Gastroesophageal sphincter (tissue), 4 donors: ENCODE results near the gene CCS. TPM values are rescaled to one million over a fixed set of nuclear protein-coding genes. Genes with fewer than 3 reads are reported as not detected.

ENCODE experiments used
- ATAC-seq: fragments of 150-250 bp; one replicate; pipeline ENCODE4 v1.9.1; 2016; ENCODE audit warnings: mild to moderate bottlenecking, moderate library complexity
- H3K27ac ChIP-seq, 4 donors: fragments of 200-600 bp; sonication (generic) in 3 of 4; 1 replicate in 3 of 4; 2 replicates in 1 of 4; pipeline ENCODE4 v1.5.1; 2016 to 2019
- H3K27me3 ChIP-seq: fragments of 200-600 bp; sonication (generic); one replicate; pipeline ENCODE4 v1.5.1; 2019
- H3K36me3 ChIP-seq, 2 donors: fragments of 200-600 bp; sonication (generic); one replicate each; pipeline ENCODE4 v1.5.1; 2019; ENCODE audit warnings: control low read depth in 1 of 2
- H3K4me1 ChIP-seq, 3 donors: fragments of 200-600 bp; sonication (generic); 1 replicate in 2 of 3; 2 replicates in 1 of 3; pipeline ENCODE4 v1.5.1; 2016 to 2019; ENCODE audit warnings: control low read depth in 2 of 3
- H3K4me3 ChIP-seq, 2 donors: fragments of 200-600 bp; sonication (generic); one replicate each; pipeline ENCODE4 v1.5.1; 2019; ENCODE audit warnings: mild to moderate bottlenecking in 1 of 2, moderate library complexity in 1 of 2
- H3K9me3 ChIP-seq, 3 donors: fragments of 200-600 bp; sonication (generic); one replicate each; pipeline ENCODE4 v1.5.1; 2017 to 2019; ENCODE audit warnings: control low read depth in 2 of 3
- EP300 ChIP-seq: sonication (generic); formaldehyde crosslinking; IDR thresholded peaks from one replicate; pipeline ENCODE4 v1.6.1; 2017; ENCODE audit warnings: antibody characterized with exemption, mild to moderate bottlenecking
- POLR2A ChIP-seq, 2 donors: fragments of 450-650 bp; IDR thresholded peaks; one replicate each; pipeline ENCODE4 v1.6.1; 2017; ENCODE audit warnings: antibody characterized with exemption in 2 of 2, mild to moderate bottlenecking in 2 of 2, moderate library complexity in 1 of 2
- POLR2AphosphoS5 ChIP-seq: sonication (generic); formaldehyde crosslinking; IDR thresholded peaks from one replicate; pipeline ENCODE4 v1.6.1; 2017; ENCODE audit warnings: antibody characterized with exemption
- WGBS, 2 donors: methylation state at CpG; one replicate each; pipeline ENCODE4 v1.1.5; 2018; ENCODE audit warnings: low coverage in 1 of 2; 5-methylcytosine and 5-hydroxymethylcytosine counted together
- total RNA-seq, 4 donors: library from RNA; depleted of rRNA; stranded (reverse); fragments of >200 nt; gene quantifications; one replicate each; pipeline ENCODE4 v1.1.0, GENCODE V29; 2016
- TF ChIP-seq, protein P1 (sequence below), 4 experiments: fragments of 200-600 bp in 2 of 4; fragments of 450-650 bp in 2 of 4; sonication (generic) in 1 of 4; IDR thresholded peaks; one replicate each; pipeline ENCODE4 v1.5.1; 2017 to 2019; ENCODE audit warnings: antibody characterized with exemption in 4 of 4, mild to moderate bottlenecking in 2 of 4, moderate library complexity in 2 of 4

The CCS gene
- total RNA-seq, 4 donors from 2014 or later, result 28.1 to 41.7 (median 33.9) TPM

DNA sequence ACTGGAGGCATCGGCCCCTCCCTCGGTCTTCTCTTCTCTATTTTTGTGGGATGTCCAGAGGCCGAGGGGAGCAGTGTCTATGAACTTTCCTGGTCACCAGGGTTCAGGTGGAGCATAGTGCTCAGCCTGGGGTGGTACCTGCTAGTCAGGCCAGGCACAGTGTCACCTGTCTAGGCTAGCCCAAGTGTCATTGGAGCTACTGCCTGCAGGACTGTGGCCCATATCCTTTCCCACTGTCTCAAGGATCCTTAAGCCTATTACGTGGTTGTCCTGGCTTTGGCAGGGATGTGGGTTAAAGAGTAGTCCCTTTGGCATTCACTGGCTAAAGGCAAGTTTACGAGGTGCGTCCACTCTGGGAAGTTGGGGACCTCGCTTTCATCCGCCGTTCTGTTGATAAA lies 32.8 kb downstream of the CCS start:
- H3K4me1 ChIP-seq, result peaks cover 6 to 81% (median 25%) of the 10 kb centered on the region in 3 donors
- no CpG with 5 or more reads among the region's 9 CpGs for WGBS, 2 donors
- peaks cover 0 to 71% of the 10 kb centered on the region in 2 donors for H3K36me3 ChIP-seq
- no peaks in the 10 kb centered on the region for H3K9me3 ChIP-seq
- no peaks in the 10 kb centered on the region for H3K27me3 ChIP-seq
- no peak overlapping the region for H3K4me3 ChIP-seq
- no peak for ATAC-seq
- H3K27ac ChIP-seq, result peak overlapping the region in 3 of 4 donors; percentile 52 to 98 (median 94)
- TF ChIP-seq POLR2AphosphoS5 (no peak), POLR2A (IDR thresholded peaks at IDR 0.05) (no peak), EP300 (no peak)
- TF ChIP-seq, protein P1, sequence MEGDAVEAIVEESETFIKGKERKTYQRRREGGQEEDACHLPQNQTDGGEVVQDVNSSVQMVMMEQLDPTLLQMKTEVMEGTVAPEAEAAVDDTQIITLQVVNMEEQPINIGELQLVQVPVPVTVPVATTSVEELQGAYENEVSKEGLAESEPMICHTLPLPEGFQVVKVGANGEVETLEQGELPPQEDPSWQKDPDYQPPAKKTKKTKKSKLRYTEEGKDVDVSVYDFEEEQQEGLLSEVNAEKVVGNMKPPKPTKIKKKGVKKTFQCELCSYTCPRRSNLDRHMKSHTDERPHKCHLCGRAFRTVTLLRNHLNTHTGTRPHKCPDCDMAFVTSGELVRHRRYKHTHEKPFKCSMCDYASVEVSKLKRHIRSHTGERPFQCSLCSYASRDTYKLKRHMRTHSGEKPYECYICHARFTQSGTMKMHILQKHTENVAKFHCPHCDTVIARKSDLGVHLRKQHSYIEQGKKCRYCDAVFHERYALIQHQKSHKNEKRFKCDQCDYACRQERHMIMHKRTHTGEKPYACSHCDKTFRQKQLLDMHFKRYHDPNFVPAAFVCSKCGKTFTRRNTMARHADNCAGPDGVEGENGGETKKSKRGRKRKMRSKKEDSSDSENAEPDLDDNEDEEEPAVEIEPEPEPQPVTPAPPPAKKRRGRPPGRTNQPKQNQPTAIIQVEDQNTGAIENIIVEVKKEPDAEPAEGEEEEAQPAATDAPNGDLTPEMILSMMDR (IDR thresholded peaks at IDR 0.05), result no peak

- WGBS, 2 donors, result no CpG with 5 or more reads among the region's 25 CpGs
- H3K36me3 ChIP-seq, result peaks cover 0 to 71% of the 10 kb centered on the region in 2 donors
Measured at GRCh38 chr11:66626382-66626781, 33.4 kb downstream of the CCS start.

DNA sequence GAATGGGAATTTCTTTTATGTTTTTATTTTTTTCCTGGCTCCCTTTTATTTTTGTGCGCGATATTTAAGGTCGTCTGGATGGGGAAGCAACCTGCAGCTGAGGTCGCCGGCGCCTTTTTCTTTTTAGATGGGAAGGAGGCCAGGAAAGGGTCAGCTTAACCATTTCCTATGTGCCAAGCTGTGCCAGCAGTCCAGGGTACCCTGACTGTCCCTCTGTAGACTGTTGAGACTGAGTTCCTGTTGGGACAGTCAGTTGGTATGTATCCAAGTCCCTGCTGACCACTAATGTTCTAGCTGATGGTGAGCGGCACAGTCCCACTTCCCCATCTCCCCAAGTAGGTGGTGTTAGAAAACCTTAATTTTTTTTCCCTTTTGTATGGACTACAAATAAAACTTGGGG lies 33.9 kb downstream of the CCS start:
- Histone ChIP-seq H3K9me3 (no peaks in the 10 kb centered on the region), H3K36me3 (peaks cover 0 to 71% of the 10 kb centered on the region in 2 donors), H3K27ac (peak overlapping the region in 1 of 4 donors; percentile 98), H3K27me3 (no peaks in the 10 kb centered on the region), H3K4me1 (peaks cover 6 to 77% (median 25%) of the 10 kb centered on the region in 3 donors), H3K4me3 (no peak overlapping the region)
- no peak for TF ChIP-seq EP300
- TF ChIP-seq, protein P1 (IDR thresholded peaks at IDR 0.05), result no peak
- TF ChIP-seq POLR2AphosphoS5, result no peak
- no peak for TF ChIP-seq POLR2A (IDR thresholded peaks at IDR 0.05)
- peak; percentile 34 for ATAC-seq
- 80 to 86% methylated on average over 2 to 3 of the region's 7 CpGs for WGBS, 2 donors

More at GRCh38 chr11:66626382-66626781, 33.4 kb downstream of the CCS start:
- Histone ChIP-seq H3K27me3 (no peaks in the 10 kb centered on the region), H3K4me1 (peaks cover 6 to 77% (median 25%) of the 10 kb centered on the region in 3 donors), H3K9me3 (no peaks in the 10 kb centered on the region), H3K27ac (peak overlapping the region in 1 of 4 donors; percentile 98), H3K4me3 (no peak overlapping the region)
- no peak for ATAC-seq
- TF ChIP-seq POLR2A (IDR thresholded peaks at IDR 0.05) (no peak), EP300 (no peak), POLR2AphosphoS5 (no peak)
- TF ChIP-seq, protein P1 (IDR thresholded peaks at IDR 0.05), result no peak

GRCh38 chr11:66628061-66628603 lies 35.1 kb downstream of the CCS start:
- Histone ChIP-seq H3K27ac (no peak overlapping the region), H3K4me3 (no peak overlapping the region), H3K9me3 (no peaks in the 10 kb centered on the region), H3K27me3 (no peaks in the 10 kb centered on the region), H3K4me1 (peaks cover 3 to 77% (median 21%) of the 10 kb centered on the region in 3 donors), H3K36me3 (peaks cover 0 to 72% of the 10 kb centered on the region in 2 donors)
- ATAC-seq, result no peak
- WGBS, 2 donors, result 67 to 84% methylated on average over 2 to 7 of the region's 7 CpGs
- TF ChIP-seq, protein P1 (IDR thresholded peaks at IDR 0.05), result no peak
- no peak for TF ChIP-seq EP300
- TF ChIP-seq POLR2A (IDR thresholded peaks at IDR 0.05), result no peak
- no peak for TF ChIP-seq POLR2AphosphoS5

- no peak overlapping the region for H3K4me3 ChIP-seq
- H3K27ac ChIP-seq, result no peak overlapping the region
- TF ChIP-seq POLR2AphosphoS5 (no peak), POLR2A (IDR thresholded peaks at IDR 0.05) (no peak), EP300 (no peak)
- TF ChIP-seq, protein P1 (IDR thresholded peaks at IDR 0.05), result no peak
- H3K9me3 ChIP-seq, result no peaks in the 10 kb centered on the region
- ATAC-seq, result no peak
- H3K4me1 ChIP-seq, result peaks cover 0 to 71% (median 9%) of the 10 kb centered on the region in 3 donors
- WGBS, 2 donors, result 58 to 100% methylated on average over 1 to 2 of the region's 2 CpGs
- H3K27me3 ChIP-seq, result no peaks in the 10 kb centered on the region
- H3K36me3 ChIP-seq, result peaks cover 0 to 66% of the 10 kb centered on the region in 2 donors
Measured at GRCh38 chr11:66629356-66629755, 36.4 kb downstream of the CCS start.
